ENCODE data around the gene MFSD2B. TPM values are rescaled to one million over a fixed set of nuclear protein-coding genes. Genes with fewer than 3 reads are reported as not detected.

MFSD2B gene
- total RNA-seq, 1 donor from 2014 or later = 0.38 TPM

DNA sequence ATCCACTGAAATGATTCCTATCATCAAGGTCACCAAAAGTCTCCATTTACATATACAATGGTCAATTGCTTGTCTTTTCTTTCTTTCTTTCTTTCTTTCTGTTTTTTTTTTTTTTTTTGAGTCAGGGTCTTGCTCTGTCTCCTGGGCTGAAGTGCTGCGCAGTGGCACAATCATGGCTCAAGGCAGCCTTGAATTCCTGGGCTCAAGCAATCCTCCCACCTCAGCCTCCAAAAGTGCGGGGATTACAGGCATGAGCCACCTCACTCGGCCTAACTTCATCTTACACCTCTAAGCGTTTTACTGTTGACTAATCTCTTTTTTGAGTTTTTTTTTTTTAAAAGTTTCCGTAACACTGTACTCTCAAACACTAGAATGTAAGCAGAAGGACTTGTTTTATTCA, 65.4 kb downstream of the MFSD2B start:
- no peak for ATAC-seq
- peak overlapping the region; percentile 96 for H3K4me3 ChIP-seq

More for the DNA sequence above, 65.4 kb downstream of the MFSD2B start:
- H3K27me3 ChIP-seq (ENCODE audit: low read depth) = no peaks in the 10 kb centered on the region
- H3K9me3 ChIP-seq = no peaks in the 10 kb centered on the region
- H3K27ac ChIP-seq = peak overlapping the region; percentile 93
- H3K4me1 ChIP-seq = peaks cover 25% of the 10 kb centered on the region
- peaks cover 56% of the 10 kb centered on the region for H3K36me3 ChIP-seq
- TF ChIP-seq, protein P1, sequence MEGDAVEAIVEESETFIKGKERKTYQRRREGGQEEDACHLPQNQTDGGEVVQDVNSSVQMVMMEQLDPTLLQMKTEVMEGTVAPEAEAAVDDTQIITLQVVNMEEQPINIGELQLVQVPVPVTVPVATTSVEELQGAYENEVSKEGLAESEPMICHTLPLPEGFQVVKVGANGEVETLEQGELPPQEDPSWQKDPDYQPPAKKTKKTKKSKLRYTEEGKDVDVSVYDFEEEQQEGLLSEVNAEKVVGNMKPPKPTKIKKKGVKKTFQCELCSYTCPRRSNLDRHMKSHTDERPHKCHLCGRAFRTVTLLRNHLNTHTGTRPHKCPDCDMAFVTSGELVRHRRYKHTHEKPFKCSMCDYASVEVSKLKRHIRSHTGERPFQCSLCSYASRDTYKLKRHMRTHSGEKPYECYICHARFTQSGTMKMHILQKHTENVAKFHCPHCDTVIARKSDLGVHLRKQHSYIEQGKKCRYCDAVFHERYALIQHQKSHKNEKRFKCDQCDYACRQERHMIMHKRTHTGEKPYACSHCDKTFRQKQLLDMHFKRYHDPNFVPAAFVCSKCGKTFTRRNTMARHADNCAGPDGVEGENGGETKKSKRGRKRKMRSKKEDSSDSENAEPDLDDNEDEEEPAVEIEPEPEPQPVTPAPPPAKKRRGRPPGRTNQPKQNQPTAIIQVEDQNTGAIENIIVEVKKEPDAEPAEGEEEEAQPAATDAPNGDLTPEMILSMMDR (IDR thresholded peaks at IDR 0.05) = no peak
- intact Hi-C loops (cut with DNase I) = no loop called here
- no peak for DNase-seq

Other genes with a start within 250 kb of the MFSD2B start
- gene ATAD2B, start 83.0 kb upstream of the MFSD2B start, total RNA-seq = 24.3 TPM
- 14.1 TPM for gene UBXN2A, start 69.6 kb upstream of the MFSD2B start, total RNA-seq
- 10.5 TPM for gene WDCP, start 37.3 kb downstream of the MFSD2B start, total RNA-seq
- gene FKBP1B, start 39.7 kb downstream of the MFSD2B start, total RNA-seq = 16.4 TPM
- gene SF3B6, start 66.2 kb downstream of the MFSD2B start, total RNA-seq = 65.5 TPM
- gene TP53I3, start 74.7 kb downstream of the MFSD2B start, total RNA-seq = 34.4 TPM
- gene PFN4, start 113.2 kb downstream of the MFSD2B start, total RNA-seq = 1.7 TPM
- gene FAM228B, start 113.4 kb downstream of the MFSD2B start, total RNA-seq = 25.4 TPM
- gene FAM228A, start 165.0 kb downstream of the MFSD2B start, total RNA-seq = 0.89 TPM

Data from lower lobe of right lung (tissue), 2 donors.